ENCODE measurements around the gene KREMEN2. TPM values are rescaled to one million over a fixed set of nuclear protein-coding genes. Genes with fewer than 3 reads are reported as not detected.
A peak's percentile ranks its signal among the peaks of the same experiment; 100 is the strongest.
"Not testable (repeated sequence)": the region's sequence is repeated elsewhere in the genome, so short reads cannot be mapped to it uniquely, and the experiment has no call there.

KREMEN2 gene
- total RNA-seq, 1 donor: not detected

DNA sequence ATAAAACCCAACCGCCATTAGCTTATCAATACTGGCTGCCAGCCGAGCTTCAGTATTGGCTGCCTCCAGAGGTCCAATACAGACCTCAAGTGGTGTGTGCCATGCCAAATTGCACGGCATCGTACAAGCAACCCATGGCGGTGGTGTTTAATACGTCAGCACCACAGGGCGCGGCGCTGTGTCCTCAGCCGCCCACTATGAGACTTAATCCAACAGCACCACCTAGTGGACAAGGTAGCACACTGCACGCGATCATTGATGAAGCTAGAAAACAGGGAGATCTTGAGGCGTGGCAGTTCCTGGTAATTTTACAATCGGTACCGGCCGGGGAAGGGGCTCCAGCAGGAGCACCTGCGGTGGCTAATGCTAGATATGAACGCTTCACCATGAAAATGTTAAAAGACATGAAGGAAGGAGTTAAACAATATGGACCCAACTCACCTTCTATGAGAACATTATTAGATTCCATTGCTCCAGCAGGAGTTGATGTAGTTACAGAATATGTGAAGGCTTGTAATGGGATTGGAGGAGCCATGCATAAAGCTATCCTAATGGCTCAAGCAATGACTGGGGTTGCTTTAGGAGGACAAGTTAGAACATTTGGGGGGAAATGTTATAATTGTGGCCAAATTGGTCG lies 36.9 kb upstream of the KREMEN2 start:
- Histone ChIP-seq H3K79me2 (ENCODE audit: insufficient read depth, low read length) (peaks cover 42% of the 10 kb centered on the region), H3K4me2 (ENCODE audit: insufficient read depth, low read length) (peak overlapping the region; percentile 80), H3K4me3 (ENCODE audit: insufficient read depth, low read length) (peak overlapping the region; percentile 60), H2AFZ (ENCODE audit: low read length) (peak overlapping the region; percentile 77), H4K20me1 (ENCODE audit: insufficient read depth, low read length) (peaks cover 39% of the 10 kb centered on the region), H3K27me3 (ENCODE audit: insufficient read depth, low read length) (no peaks in the 10 kb centered on the region), H3K27ac (ENCODE audit: low read depth, low read length) (peak overlapping the region; percentile 43), H3K36me3 (ENCODE audit: insufficient read depth, low read length) (peaks cover 22% of the 10 kb centered on the region), H3K4me1 (ENCODE audit: insufficient read depth, low read length) (peaks cover 8% of the 10 kb centered on the region), H3K9me3 (ENCODE audit: low read depth, low read length) (no peaks in the 10 kb centered on the region)
- TF ChIP-seq, protein P1, sequence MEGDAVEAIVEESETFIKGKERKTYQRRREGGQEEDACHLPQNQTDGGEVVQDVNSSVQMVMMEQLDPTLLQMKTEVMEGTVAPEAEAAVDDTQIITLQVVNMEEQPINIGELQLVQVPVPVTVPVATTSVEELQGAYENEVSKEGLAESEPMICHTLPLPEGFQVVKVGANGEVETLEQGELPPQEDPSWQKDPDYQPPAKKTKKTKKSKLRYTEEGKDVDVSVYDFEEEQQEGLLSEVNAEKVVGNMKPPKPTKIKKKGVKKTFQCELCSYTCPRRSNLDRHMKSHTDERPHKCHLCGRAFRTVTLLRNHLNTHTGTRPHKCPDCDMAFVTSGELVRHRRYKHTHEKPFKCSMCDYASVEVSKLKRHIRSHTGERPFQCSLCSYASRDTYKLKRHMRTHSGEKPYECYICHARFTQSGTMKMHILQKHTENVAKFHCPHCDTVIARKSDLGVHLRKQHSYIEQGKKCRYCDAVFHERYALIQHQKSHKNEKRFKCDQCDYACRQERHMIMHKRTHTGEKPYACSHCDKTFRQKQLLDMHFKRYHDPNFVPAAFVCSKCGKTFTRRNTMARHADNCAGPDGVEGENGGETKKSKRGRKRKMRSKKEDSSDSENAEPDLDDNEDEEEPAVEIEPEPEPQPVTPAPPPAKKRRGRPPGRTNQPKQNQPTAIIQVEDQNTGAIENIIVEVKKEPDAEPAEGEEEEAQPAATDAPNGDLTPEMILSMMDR (IDR thresholded peaks at IDR 0.05; ENCODE audit: extremely low read depth, low read depth, low read length): peak; percentile 95
- peak; percentile 96 for DNase-seq (ENCODE audit: insufficient read length, low spot score, missing footprints)

DNA sequence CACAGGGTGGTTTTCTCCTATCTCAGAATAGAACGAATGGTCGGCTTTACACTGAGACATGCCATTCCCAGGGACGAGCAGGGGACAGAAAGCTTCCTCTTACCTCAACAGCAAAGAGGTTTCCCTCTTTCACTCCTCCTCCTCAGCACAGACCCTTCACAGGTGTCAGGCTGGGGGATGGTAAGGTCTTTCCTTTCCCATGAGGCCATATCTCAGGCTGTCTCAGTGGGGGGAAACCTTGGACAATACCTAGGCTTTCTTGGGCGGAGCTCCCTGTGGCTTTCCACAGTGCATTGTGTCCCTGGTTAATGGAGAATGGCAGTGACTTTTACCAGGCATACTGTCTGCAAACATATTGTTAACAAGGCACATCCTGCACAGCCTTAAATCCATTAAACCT lies 35.9 kb upstream of the KREMEN2 start:
- H3K36me3 ChIP-seq (ENCODE audit: insufficient read depth, low read length): peaks cover 22% of the 10 kb centered on the region
- not testable (repeated sequence) for H3K4me2 ChIP-seq (ENCODE audit: insufficient read depth, low read length); H3K27ac ChIP-seq (ENCODE audit: low read depth, low read length); H3K9me3 ChIP-seq (ENCODE audit: low read depth, low read length); H2AFZ ChIP-seq (ENCODE audit: low read length); H3K4me1 ChIP-seq (ENCODE audit: insufficient read depth, low read length); H3K4me3 ChIP-seq (ENCODE audit: insufficient read depth, low read length); H3K27me3 ChIP-seq (ENCODE audit: insufficient read depth, low read length)
- peak; percentile 62 for DNase-seq (ENCODE audit: insufficient read length, low spot score, missing footprints)
- H4K20me1 ChIP-seq (ENCODE audit: insufficient read depth, low read length): peaks cover 45% of the 10 kb centered on the region
- peaks cover 33% of the 10 kb centered on the region for H3K79me2 ChIP-seq (ENCODE audit: insufficient read depth, low read length)

DNA sequence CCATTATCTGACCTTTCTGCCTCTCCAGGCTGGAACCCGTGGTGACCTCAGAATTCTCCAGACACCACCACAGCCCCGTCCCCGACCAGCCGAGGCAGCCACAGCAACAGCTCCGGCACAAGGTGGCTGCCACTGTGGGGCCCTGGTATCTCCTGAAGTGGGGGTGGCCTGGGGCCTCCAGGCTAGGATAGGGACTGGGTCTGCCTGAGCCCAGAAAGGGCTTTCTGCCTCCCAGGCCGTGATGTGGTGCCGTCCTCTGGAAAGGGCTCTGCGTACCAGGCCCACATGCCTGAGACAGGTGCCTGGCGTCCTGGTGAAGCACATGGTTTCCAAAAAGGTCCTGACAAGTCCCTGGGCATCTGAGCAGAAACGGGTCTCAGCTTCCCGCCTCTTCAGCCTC lies 35.3 kb upstream of the KREMEN2 start:
- no peak overlapping the region for H3K4me3 ChIP-seq (ENCODE audit: insufficient read depth, low read length)
- no peak overlapping the region for H3K4me2 ChIP-seq (ENCODE audit: insufficient read depth, low read length)
- peaks cover 8% of the 10 kb centered on the region for H3K4me1 ChIP-seq (ENCODE audit: insufficient read depth, low read length)
- peaks cover 28% of the 10 kb centered on the region for H3K79me2 ChIP-seq (ENCODE audit: insufficient read depth, low read length)
- H3K27ac ChIP-seq (ENCODE audit: low read depth, low read length): no peak overlapping the region
- H3K27me3 ChIP-seq (ENCODE audit: insufficient read depth, low read length): no peaks in the 10 kb centered on the region
- peaks cover 45% of the 10 kb centered on the region for H4K20me1 ChIP-seq (ENCODE audit: insufficient read depth, low read length)
- no peaks in the 10 kb centered on the region for H3K9me3 ChIP-seq (ENCODE audit: low read depth, low read length)
- TF ChIP-seq, protein P1 (IDR thresholded peaks at IDR 0.05; ENCODE audit: extremely low read depth, low read depth, low read length): no peak
- DNase-seq (ENCODE audit: insufficient read length, low spot score, missing footprints): peak; percentile 26
- H3K36me3 ChIP-seq (ENCODE audit: insufficient read depth, low read length): peaks cover 22% of the 10 kb centered on the region
- H2AFZ ChIP-seq (ENCODE audit: low read length): no peak overlapping the region

DNA sequence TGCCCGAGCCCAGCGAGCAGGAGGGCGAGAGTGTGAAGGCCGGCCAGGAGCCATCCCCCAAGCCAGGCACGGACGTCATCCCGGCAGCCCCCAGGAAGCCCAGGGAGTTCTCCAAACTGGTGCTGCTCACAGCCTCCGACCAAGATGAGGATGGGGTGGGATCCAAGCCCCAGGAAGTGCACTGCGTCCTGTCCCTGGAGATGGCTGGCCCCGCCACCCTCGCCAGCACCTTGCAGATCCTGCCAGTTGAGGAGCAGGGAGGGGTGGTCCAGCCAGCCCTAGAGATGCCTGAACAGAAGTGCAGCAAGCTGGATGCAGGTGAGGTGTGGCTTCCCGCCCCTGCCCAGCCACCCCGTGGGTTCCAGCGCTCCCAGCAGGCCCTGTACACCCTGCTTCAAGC lies 34.4 kb upstream of the KREMEN2 start:
- DNase-seq (ENCODE audit: insufficient read length, low spot score, missing footprints): peak; percentile 19
- H3K27ac ChIP-seq (ENCODE audit: low read depth, low read length): no peak overlapping the region
- H3K27me3 ChIP-seq (ENCODE audit: insufficient read depth, low read length): no peaks in the 10 kb centered on the region
- TF ChIP-seq, protein P1 (IDR thresholded peaks at IDR 0.05; ENCODE audit: extremely low read depth, low read depth, low read length): no peak
- peaks cover 40% of the 10 kb centered on the region for H4K20me1 ChIP-seq (ENCODE audit: insufficient read depth, low read length)
- peaks cover 21% of the 10 kb centered on the region for H3K79me2 ChIP-seq (ENCODE audit: insufficient read depth, low read length)
- H3K4me3 ChIP-seq (ENCODE audit: insufficient read depth, low read length): no peak overlapping the region
- no peaks in the 10 kb centered on the region for H3K9me3 ChIP-seq (ENCODE audit: low read depth, low read length)
- peaks cover 31% of the 10 kb centered on the region for H3K36me3 ChIP-seq (ENCODE audit: insufficient read depth, low read length)
- peaks cover 8% of the 10 kb centered on the region for H3K4me1 ChIP-seq (ENCODE audit: insufficient read depth, low read length)
- no peak overlapping the region for H2AFZ ChIP-seq (ENCODE audit: low read length)
- H3K4me2 ChIP-seq (ENCODE audit: insufficient read depth, low read length): no peak overlapping the region
